Stimulated activated CD8-positive, alpha-beta memory T cell treated with anti-CD3 and anti-CD28 coated beads, Interleukin-12 subunit alpha, Interleukin-12 subunit beta, amount 100 ng/mL, for 1 hour (primary cell): ENCODE data around the gene TMEM14C.

Experiments
- DNase-seq: peaks from one replicate; pipeline ENCODE4 v3.0.0-alpha.2; 2020; ENCODE audit warnings: low read depth

The TMEM14C gene

GRCh38 chr6:10722820-10723566 is at the start of gene TMEM14C:
Gene TMEM14C, plus strand, starts transcription at chr6:10723070. Its CDS starts 1,544 bp downstream, at chr6:10724614.
- DNase-seq: peak; percentile 68

- DNase-seq: no peak
Observed at GRCh38 chr6:10676403-10676802, 46.5 kb upstream of the TMEM14C start.

- DNase-seq: no peak
Observed at GRCh38 chr6:10678456-10678855, 44.4 kb upstream of the TMEM14C start.

GRCh38 chr6:10681795-10682194 is 41.1 kb upstream of the TMEM14C start:
- DNase-seq: no peak

- DNase-seq: no peak
Observed at GRCh38 chr6:10682355-10682988, 40.4 kb upstream of the TMEM14C start.

- no peak for DNase-seq
Observed at GRCh38 chr6:10684618-10685017, 38.3 kb upstream of the TMEM14C start.

GRCh38 chr6:10685092-10685915 is 37.6 kb upstream of the TMEM14C start:
- no peak for DNase-seq

- DNase-seq: no peak
Observed at GRCh38 chr6:10686901-10687300, 36.0 kb upstream of the TMEM14C start.

- no peak for DNase-seq
Observed at GRCh38 chr6:10687582-10687981, 35.3 kb upstream of the TMEM14C start.

- no peak for DNase-seq
Observed at GRCh38 chr6:10690651-10691445, 32.0 kb upstream of the TMEM14C start.

GRCh38 chr6:10692965-10693538 is 29.8 kb upstream of the TMEM14C start:
- DNase-seq: no peak

- DNase-seq: peak; percentile 92
Observed at GRCh38 chr6:10694302-10695085, 28.4 kb upstream of the TMEM14C start, which contains the start of the genes C6orf52 and PAK1IP1. Gene C6orf52, minus strand, starts transcription at chr6:10694616. Its CDS starts 7,066 bp downstream, at chr6:10687550. Gene PAK1IP1, plus strand, starts transcription at chr6:10694972. Its CDS starts 14 bp downstream, at chr6:10694986.

- DNase-seq: no peak
Observed at GRCh38 chr6:10695086-10695657, 27.7 kb upstream of the TMEM14C start.

- DNase-seq: no peak
Observed at GRCh38 chr6:10696655-10697054, 26.2 kb upstream of the TMEM14C start.

GRCh38 chr6:10713962-10714361 is 8.9 kb upstream of the TMEM14C start:
- DNase-seq: no peak

- DNase-seq: no peak
Observed at GRCh38 chr6:10719296-10719963, 3.4 kb upstream of the TMEM14C start.

GRCh38 chr6:10719964-10720264 is 3.0 kb upstream of the TMEM14C start:
- DNase-seq: no peak

GRCh38 chr6:10720265-10720959 is 2.5 kb upstream of the TMEM14C start:
- DNase-seq: peak; percentile 25
